ENCODE data around the gene HAT1.

DNA sequence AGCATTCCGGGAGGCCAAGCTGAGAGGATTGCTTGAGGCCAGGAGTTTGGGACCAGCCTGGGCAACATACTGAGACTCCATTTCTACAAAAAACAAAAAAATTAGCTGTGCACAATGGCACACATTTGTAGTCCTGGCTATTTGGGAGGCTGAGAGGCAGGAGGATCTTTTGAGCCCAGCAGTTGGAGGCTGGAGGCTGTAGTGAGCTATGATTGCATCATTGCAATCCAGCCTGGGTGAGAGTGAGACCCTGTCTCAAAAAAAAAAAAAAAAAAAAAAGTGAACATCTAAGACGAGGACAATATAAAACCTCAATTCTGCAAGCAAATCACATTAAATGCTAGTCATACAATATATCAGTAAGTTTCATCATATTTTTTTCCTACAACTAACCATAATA lies 2.8 kb upstream of the HAT1 start:
- no peak for TF ChIP-seq CTCF (IDR thresholded peaks at IDR 0.05)
- TF ChIP-seq POLR2A (IDR thresholded peaks at IDR 0.05): no peak
